Liver (tissue), 9 donors: ENCODE data around the gene C15orf62. TPM values are rescaled to one million over a fixed set of nuclear protein-coding genes. Genes with fewer than 3 reads are reported as not detected.

ENCODE experiments used
- DNase-seq: peaks from one replicate; pipeline ENCODE4 v3.0.0-alpha.2; 2017; ENCODE audit warnings: low spot score
- H3K27ac ChIP-seq, 2 donors: one replicate each; pipeline ENCODE4 v1.7.0; 2013; ENCODE audit warnings: inconsistent platforms in 2 of 2, low read length in 2 of 2, control low read depth in 1 of 2, low read depth in 1 of 2, mild to moderate bottlenecking in 1 of 2
- H3K27me3 ChIP-seq, 4 donors: one replicate each; pipeline versions ENCODE4 v1.6.1 to v1.7.0; 2013; ENCODE audit warnings: low read length in 3 of 4, inconsistent platforms in 1 of 4, mild to moderate bottlenecking in 1 of 4, moderate library complexity in 1 of 4; ENCODE audit not compliant: control insufficient read depth in 4 of 4, insufficient read depth in 4 of 4
- H3K36me3 ChIP-seq, 4 donors: one replicate each; pipeline versions ENCODE4 v1.6.1 to v1.7.0; 2013; ENCODE audit warnings: low read length in 3 of 4, mild to moderate bottlenecking in 3 of 4, low read depth in 1 of 4, moderate library complexity in 1 of 4; ENCODE audit not compliant: control insufficient read depth in 4 of 4, insufficient read depth in 3 of 4
- H3K4me1 ChIP-seq, 4 donors: one replicate each; pipeline versions ENCODE4 v1.6.1 to v1.7.0; 2013; ENCODE audit warnings: low read length in 3 of 4, mild to moderate bottlenecking in 3 of 4, moderate library complexity in 1 of 4; ENCODE audit not compliant: control insufficient read depth in 4 of 4, insufficient read depth in 4 of 4
- H3K4me3 ChIP-seq, 3 donors: one replicate each; pipeline versions ENCODE4 v1.6.1 to v1.7.0; 2013; ENCODE audit warnings: low read length in 3 of 3, control low read depth in 1 of 3, low read depth in 1 of 3, mild to moderate bottlenecking in 1 of 3
- H3K9ac ChIP-seq, 2 donors: one replicate each; pipeline ENCODE4 v1.7.0; 2013; ENCODE audit warnings: low read length in 2 of 2, mild to moderate bottlenecking in 2 of 2, moderate library complexity in 2 of 2, control low read depth in 1 of 2, low read depth in 1 of 2
- H3K9me3 ChIP-seq, 4 donors: one replicate each; pipeline versions ENCODE4 v1.6.1 to v1.7.0; 2013; ENCODE audit warnings: low read length in 3 of 4; ENCODE audit not compliant: control insufficient read depth in 4 of 4
- EGR1 ChIP-seq, 2 donors: IDR thresholded peaks; 2 replicates each; pipeline ENCODE4 v1.6.1; 2016 to 2018; ENCODE audit warnings: antibody characterized with exemption in 2 of 2, low read depth in 2 of 2
- FOXA1 ChIP-seq: IDR thresholded peaks from 2 replicates; pipeline ENCODE4 v1.6.1; 2016; ENCODE audit warnings: antibody characterized with exemption
- FOXA2 ChIP-seq: IDR thresholded peaks from 2 replicates; pipeline ENCODE4 v1.6.1; 2016; ENCODE audit warnings: antibody characterized with exemption
- GABPA ChIP-seq, 2 donors: IDR thresholded peaks in 1 of 2; conservative IDR thresholded peaks in 1 of 2; 2 replicates each; pipeline ENCODE4 v1.6.1; 2016; ENCODE audit warnings: antibody characterized with exemption in 2 of 2, mild to moderate bottlenecking in 1 of 2, moderate library complexity in 1 of 2
- HNF4A ChIP-seq, 2 donors: conservative IDR thresholded peaks; 2 replicates each; pipeline ENCODE4 v1.6.1; 2016; ENCODE audit warnings: antibody characterized with exemption in 2 of 2, mild to moderate bottlenecking in 2 of 2
- HNF4G ChIP-seq: IDR thresholded peaks from 2 replicates; pipeline ENCODE4 v1.6.1; 2016; ENCODE audit warnings: antibody characterized with exemption
- JUND ChIP-seq, 2 donors: IDR thresholded peaks; 2 replicates each; pipeline ENCODE4 v1.6.1; 2016; ENCODE audit warnings: antibody characterized with exemption in 2 of 2
- NR2F2 ChIP-seq: IDR thresholded peaks from 2 replicates; pipeline ENCODE4 v1.6.1; 2016; ENCODE audit warnings: antibody characterized with exemption
- RAD21 ChIP-seq, 2 donors: IDR thresholded peaks; 2 replicates each; pipeline ENCODE4 v1.6.1; 2016; ENCODE audit warnings: antibody characterized with exemption in 2 of 2, mild to moderate bottlenecking in 2 of 2
- RXRA ChIP-seq, 2 donors: IDR thresholded peaks; 2 replicates each; pipeline ENCODE4 v1.6.1; 2017 to 2018; ENCODE audit warnings: antibody characterized with exemption in 2 of 2, mild to moderate bottlenecking in 1 of 2
- SP1 ChIP-seq: IDR thresholded peaks from 2 replicates; pipeline ENCODE4 v1.6.1; 2018; ENCODE audit warnings: antibody characterized with exemption, mild to moderate bottlenecking
- TAF1 ChIP-seq: conservative IDR thresholded peaks from 2 replicates; pipeline ENCODE4 v1.6.1; 2016; ENCODE audit warnings: antibody characterized with exemption, mild to moderate bottlenecking
- YY1 ChIP-seq: IDR thresholded peaks from 2 replicates; pipeline ENCODE4 v1.6.1; 2016; ENCODE audit warnings: antibody characterized with exemption, mild to moderate bottlenecking
- WGBS: extraction: QIAGEN DNeasy Blood & Tissue Kit; methylation state at CpG from one replicate; pipeline ENCODE4 v1.1.7; 2013; 5-methylcytosine and 5-hydroxymethylcytosine counted together
- polyA plus RNA-seq, 2 donors: library from polyadenylated mRNA; stranded (reverse) in 1 of 2; unstranded in 1 of 2; fragments of 200-250 nt in 1 of 2; fragments of >200 nt in 1 of 2; fragmentation: Nextera tagmentation in 1 of 2; extraction: Ambion mirVana in 1 of 2; gene quantifications; one replicate each; pipeline versions ENCODE4 v1.2.1 to v1.2.3, GENCODE V29; 2013 to 2015
- total RNA-seq, 2 donors: library from RNA; depleted of rRNA; stranded (reverse); fragments of >200 nt; gene quantifications; one replicate each; pipeline ENCODE4 v1.2.3, GENCODE V29; 2014
- TF ChIP-seq, protein P1 (sequence below): IDR thresholded peaks from 2 replicates; pipeline ENCODE4 v1.6.1; 2016; ENCODE audit warnings: antibody characterized with exemption
- TF ChIP-seq, protein P2 (sequence below): IDR thresholded peaks from 2 replicates; pipeline ENCODE4 v1.6.1; 2016; ENCODE audit warnings: antibody characterized with exemption, mild to moderate bottlenecking
- TF ChIP-seq, protein P3 (sequence below): IDR thresholded peaks from 2 replicates; pipeline ENCODE4 v1.6.1; 2016; ENCODE audit warnings: antibody characterized with exemption
- TF ChIP-seq, protein P4 (sequence below): fragments of 150-350 bp; IDR thresholded peaks from 2 replicates; pipeline ENCODE4 v1.5.1; 2017; ENCODE audit warnings: improper control_type of control experiment, low read depth, low read length; ENCODE audit not compliant: missing input control
- donor health status: healthy.
- donor health status: healthy.
- donor health status: healthy.
- donor health status: healthy.
- donor health status: healthy.

C15orf62 gene
- total and polyA plus RNA-seq, 4 donors, result 0.19 to 0.92 (median 0.59) TPM

- H3K4me1 ChIP-seq, result peaks cover 4 to 15% (median 4%) of the 10 kb centered on the region in 4 donors
- 80% methylated on average over 3 of the region's 3 CpGs for WGBS
- no peak overlapping the region for H3K4me3 ChIP-seq
- no peak overlapping the region for H3K9ac ChIP-seq
- TF ChIP-seq SP1, result no peak
- TF ChIP-seq, protein P1, sequence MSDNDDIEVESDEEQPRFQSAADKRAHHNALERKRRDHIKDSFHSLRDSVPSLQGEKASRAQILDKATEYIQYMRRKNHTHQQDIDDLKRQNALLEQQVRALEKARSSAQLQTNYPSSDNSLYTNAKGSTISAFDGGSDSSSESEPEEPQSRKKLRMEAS, result no peak
- TF ChIP-seq NR2F2, result no peak
- no peak for TF ChIP-seq HNF4A (conservative IDR thresholded peaks at IDR 0.05)
- TF ChIP-seq, protein P2, sequence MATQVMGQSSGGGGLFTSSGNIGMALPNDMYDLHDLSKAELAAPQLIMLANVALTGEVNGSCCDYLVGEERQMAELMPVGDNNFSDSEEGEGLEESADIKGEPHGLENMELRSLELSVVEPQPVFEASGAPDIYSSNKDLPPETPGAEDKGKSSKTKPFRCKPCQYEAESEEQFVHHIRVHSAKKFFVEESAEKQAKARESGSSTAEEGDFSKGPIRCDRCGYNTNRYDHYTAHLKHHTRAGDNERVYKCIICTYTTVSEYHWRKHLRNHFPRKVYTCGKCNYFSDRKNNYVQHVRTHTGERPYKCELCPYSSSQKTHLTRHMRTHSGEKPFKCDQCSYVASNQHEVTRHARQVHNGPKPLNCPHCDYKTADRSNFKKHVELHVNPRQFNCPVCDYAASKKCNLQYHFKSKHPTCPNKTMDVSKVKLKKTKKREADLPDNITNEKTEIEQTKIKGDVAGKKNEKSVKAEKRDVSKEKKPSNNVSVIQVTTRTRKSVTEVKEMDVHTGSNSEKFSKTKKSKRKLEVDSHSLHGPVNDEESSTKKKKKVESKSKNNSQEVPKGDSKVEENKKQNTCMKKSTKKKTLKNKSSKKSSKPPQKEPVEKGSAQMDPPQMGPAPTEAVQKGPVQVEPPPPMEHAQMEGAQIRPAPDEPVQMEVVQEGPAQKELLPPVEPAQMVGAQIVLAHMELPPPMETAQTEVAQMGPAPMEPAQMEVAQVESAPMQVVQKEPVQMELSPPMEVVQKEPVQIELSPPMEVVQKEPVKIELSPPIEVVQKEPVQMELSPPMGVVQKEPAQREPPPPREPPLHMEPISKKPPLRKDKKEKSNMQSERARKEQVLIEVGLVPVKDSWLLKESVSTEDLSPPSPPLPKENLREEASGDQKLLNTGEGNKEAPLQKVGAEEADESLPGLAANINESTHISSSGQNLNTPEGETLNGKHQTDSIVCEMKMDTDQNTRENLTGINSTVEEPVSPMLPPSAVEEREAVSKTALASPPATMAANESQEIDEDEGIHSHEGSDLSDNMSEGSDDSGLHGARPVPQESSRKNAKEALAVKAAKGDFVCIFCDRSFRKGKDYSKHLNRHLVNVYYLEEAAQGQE, result no peak
- TF ChIP-seq FOXA1, result no peak
- TF ChIP-seq JUND (IDR thresholded peaks at IDR 0.05), result no peak
- TF ChIP-seq, protein P3, sequence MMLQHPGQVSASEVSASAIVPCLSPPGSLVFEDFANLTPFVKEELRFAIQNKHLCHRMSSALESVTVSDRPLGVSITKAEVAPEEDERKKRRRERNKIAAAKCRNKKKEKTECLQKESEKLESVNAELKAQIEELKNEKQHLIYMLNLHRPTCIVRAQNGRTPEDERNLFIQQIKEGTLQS, result no peak
- no peak for TF ChIP-seq GABPA (IDR thresholded peaks at IDR 0.05 in 1 of 2, conservative IDR thresholded peaks at IDR 0.05 in 1 of 2)
- TF ChIP-seq RAD21 (IDR thresholded peaks at IDR 0.05), result no peak
- no peak for TF ChIP-seq HNF4G
- TF ChIP-seq EGR1 (IDR thresholded peaks at IDR 0.05; ENCODE audit: low read depth in 2 of 2), result no peak
- H3K27ac ChIP-seq, result peak overlapping the region in 1 of 2 donors; percentile 12
- no peaks in the 10 kb centered on the region for H3K9me3 ChIP-seq
- DNase-seq, result no peak
- peaks cover 0 to 5% (median under 1%) of the 10 kb centered on the region in 4 donors for H3K36me3 ChIP-seq
- H3K27me3 ChIP-seq, result no peaks in the 10 kb centered on the region
Observed at GRCh38 chr15:40792394-40792793, 22.6 kb downstream of the C15orf62 start.

- Histone ChIP-seq H3K36me3 (peaks cover 0 to 5% (median under 1%) of the 10 kb centered on the region in 4 donors), H3K4me3 (no peak overlapping the region), H3K4me1 (peaks cover 2 to 9% (median 3%) of the 10 kb centered on the region in 4 donors), H3K9me3 (no peaks in the 10 kb centered on the region), H3K9ac (no peak overlapping the region), H3K27me3 (no peaks in the 10 kb centered on the region), H3K27ac (peak overlapping the region; percentile 65 to 75)
- WGBS, result 41% methylated on average over 9 of the region's 9 CpGs
- no peak for DNase-seq
- TF ChIP-seq YY1 (peak; percentile 86), RXRA (IDR thresholded peaks at IDR 0.05) (peak; percentile 96 to 99), HNF4A (conservative IDR thresholded peaks at IDR 0.05) (peak; percentile 99 to 100), JUND (IDR thresholded peaks at IDR 0.05) (peak; percentile 77 to 97), GABPA (IDR thresholded peaks at IDR 0.05 in 1 of 2, conservative IDR thresholded peaks at IDR 0.05 in 1 of 2) (no peak), FOXA2 (peak; percentile 38), FOXA1 (peak; percentile 63), NR2F2 (peak; percentile 95), EGR1 (IDR thresholded peaks at IDR 0.05; ENCODE audit: low read depth in 2 of 2) (no peak), TAF1 (no peak), SP1 (peak; percentile 98), HNF4G (peak; percentile 98)
- TF ChIP-seq, protein P1, result peak; percentile 81
- TF ChIP-seq, protein P4, sequence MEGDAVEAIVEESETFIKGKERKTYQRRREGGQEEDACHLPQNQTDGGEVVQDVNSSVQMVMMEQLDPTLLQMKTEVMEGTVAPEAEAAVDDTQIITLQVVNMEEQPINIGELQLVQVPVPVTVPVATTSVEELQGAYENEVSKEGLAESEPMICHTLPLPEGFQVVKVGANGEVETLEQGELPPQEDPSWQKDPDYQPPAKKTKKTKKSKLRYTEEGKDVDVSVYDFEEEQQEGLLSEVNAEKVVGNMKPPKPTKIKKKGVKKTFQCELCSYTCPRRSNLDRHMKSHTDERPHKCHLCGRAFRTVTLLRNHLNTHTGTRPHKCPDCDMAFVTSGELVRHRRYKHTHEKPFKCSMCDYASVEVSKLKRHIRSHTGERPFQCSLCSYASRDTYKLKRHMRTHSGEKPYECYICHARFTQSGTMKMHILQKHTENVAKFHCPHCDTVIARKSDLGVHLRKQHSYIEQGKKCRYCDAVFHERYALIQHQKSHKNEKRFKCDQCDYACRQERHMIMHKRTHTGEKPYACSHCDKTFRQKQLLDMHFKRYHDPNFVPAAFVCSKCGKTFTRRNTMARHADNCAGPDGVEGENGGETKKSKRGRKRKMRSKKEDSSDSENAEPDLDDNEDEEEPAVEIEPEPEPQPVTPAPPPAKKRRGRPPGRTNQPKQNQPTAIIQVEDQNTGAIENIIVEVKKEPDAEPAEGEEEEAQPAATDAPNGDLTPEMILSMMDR, result no peak
- TF ChIP-seq, protein P2, result peak; percentile 84
- TF ChIP-seq, protein P3, result peak; percentile 74
Observed at GRCh38 chr15:40793216-40793989, 23.6 kb downstream of the C15orf62 start.
